Measurements from ENCODE around the gene KCNE1.
"Not testable (repeated sequence)": the region's sequence is repeated elsewhere in the genome, so short reads cannot be mapped to it uniquely, and the experiment has no call there.

GRCh38 chr21:34459426-34459825 lies 52.6 kb downstream of the KCNE1 start:
- TF ChIP-seq CTCF (conservative IDR thresholded peaks at IDR 0.05 in 1 of 2, IDR thresholded peaks at IDR 0.05 in 1 of 2; ENCODE audit: extremely low read depth in 1 of 2, insufficient read depth in 1 of 2, low read depth in 1 of 2, low read length in 2 of 2); EZH2 (IDR thresholded peaks at IDR 0.05; ENCODE audit: borderline replicate concordance, low read length): not testable (repeated sequence)

Data from mammary epithelial cell (primary cell).